ENCODE measurements around the gene UNC13A.
"Not testable (repeated sequence)": the region's sequence is repeated elsewhere in the genome, so short reads cannot be mapped to it uniquely, and the experiment has no call there.

UNC13A gene

DNA sequence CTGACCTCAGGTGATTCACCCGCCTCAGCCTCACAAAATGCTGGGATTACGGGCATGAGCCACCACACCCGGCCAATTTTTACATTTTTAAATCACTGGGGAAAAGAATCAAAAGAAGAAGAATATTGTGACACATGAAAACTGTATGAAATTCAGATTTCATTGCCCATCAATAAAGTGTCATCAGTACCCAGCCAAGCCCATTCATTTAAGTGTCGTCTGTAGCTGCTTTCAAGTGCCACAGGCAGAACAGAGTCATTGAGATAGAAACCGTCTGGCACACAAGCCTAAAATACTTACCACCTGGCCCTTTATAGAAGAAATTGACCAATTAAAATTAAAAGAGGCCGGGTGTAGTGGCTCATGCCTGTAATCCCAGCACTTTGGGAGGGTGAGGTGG is 117.4 kb downstream of the UNC13A start:
- DNase-seq (ENCODE audit: low spot score), result no peak
- in situ Hi-C loops (cut with MboI; ENCODE audit: low sequenced_read_pairs, unreplicated experiment), result no loop called here
- TF ChIP-seq, protein P1, sequence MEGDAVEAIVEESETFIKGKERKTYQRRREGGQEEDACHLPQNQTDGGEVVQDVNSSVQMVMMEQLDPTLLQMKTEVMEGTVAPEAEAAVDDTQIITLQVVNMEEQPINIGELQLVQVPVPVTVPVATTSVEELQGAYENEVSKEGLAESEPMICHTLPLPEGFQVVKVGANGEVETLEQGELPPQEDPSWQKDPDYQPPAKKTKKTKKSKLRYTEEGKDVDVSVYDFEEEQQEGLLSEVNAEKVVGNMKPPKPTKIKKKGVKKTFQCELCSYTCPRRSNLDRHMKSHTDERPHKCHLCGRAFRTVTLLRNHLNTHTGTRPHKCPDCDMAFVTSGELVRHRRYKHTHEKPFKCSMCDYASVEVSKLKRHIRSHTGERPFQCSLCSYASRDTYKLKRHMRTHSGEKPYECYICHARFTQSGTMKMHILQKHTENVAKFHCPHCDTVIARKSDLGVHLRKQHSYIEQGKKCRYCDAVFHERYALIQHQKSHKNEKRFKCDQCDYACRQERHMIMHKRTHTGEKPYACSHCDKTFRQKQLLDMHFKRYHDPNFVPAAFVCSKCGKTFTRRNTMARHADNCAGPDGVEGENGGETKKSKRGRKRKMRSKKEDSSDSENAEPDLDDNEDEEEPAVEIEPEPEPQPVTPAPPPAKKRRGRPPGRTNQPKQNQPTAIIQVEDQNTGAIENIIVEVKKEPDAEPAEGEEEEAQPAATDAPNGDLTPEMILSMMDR (IDR thresholded peaks at IDR 0.05; ENCODE audit: borderline replicate concordance, control extremely low read depth, extremely low read depth, insufficient read depth, missing control alignments), result no peak

DNA sequence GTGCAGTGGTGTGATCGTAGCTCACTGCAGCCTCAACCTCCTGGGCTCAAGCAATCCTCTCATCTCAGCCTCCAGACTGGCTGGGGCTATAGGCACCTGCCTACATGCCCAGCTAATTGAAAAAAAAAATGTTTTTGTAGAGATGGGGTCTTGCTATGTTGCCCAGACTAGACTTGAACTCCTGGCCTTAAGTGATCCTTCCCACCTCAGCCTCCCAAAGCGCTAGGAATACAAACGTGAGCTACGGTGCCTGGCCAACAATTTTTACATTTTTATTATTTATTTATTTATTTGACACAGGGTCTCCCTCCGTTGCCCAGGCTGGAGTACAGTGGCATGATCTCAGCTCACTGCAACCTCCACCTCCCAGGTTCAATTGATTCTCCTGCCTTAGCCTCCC is 117.9 kb downstream of the UNC13A start:
- in situ Hi-C loops (cut with MboI; ENCODE audit: low sequenced_read_pairs, unreplicated experiment); DNase-seq (ENCODE audit: low spot score): not testable (repeated sequence)

- no peak for DNase-seq (ENCODE audit: low spot score)
- TF ChIP-seq, protein P1 (IDR thresholded peaks at IDR 0.05; ENCODE audit: borderline replicate concordance, control extremely low read depth, extremely low read depth, insufficient read depth, missing control alignments), result no peak
- in situ Hi-C loops (cut with MboI; ENCODE audit: low sequenced_read_pairs, unreplicated experiment), result no loop called here
These were observed 120.2 kb downstream of the UNC13A start for GRCh38 chr19:17567940-17568339.

GRCh38 chr19:17565611-17566010 is 122.5 kb downstream of the UNC13A start:
- no peak for DNase-seq (ENCODE audit: low spot score)
- in situ Hi-C loops (cut with MboI; ENCODE audit: low sequenced_read_pairs, unreplicated experiment), result no loop called here
- TF ChIP-seq, protein P1 (IDR thresholded peaks at IDR 0.05; ENCODE audit: borderline replicate concordance, control extremely low read depth, extremely low read depth, insufficient read depth, missing control alignments), result no peak

DNA sequence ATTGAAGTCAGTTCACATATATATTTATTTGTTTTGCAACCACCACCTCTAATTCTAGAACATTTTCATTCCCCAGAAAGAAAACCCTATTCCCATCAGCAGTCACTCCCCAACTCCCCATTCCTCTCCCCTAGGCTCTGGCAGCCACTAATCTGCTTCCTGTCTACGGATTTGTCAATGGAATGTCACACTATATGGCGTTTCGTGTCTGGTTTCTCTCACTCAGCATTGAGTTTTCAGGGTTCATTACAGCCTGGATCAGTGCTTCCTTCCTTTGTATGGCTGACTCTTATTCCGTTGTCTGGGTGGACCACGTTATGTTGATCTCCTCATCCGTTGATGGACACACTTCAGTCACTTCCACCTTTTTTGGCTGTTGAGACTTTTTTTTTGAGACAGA is 123.4 kb downstream of the UNC13A start:
- no peak for DNase-seq (ENCODE audit: low spot score)
- TF ChIP-seq, protein P1 (IDR thresholded peaks at IDR 0.05; ENCODE audit: borderline replicate concordance, control extremely low read depth, extremely low read depth, insufficient read depth, missing control alignments), result no peak
- in situ Hi-C loops (cut with MboI; ENCODE audit: low sequenced_read_pairs, unreplicated experiment), result no loop called here

DNA sequence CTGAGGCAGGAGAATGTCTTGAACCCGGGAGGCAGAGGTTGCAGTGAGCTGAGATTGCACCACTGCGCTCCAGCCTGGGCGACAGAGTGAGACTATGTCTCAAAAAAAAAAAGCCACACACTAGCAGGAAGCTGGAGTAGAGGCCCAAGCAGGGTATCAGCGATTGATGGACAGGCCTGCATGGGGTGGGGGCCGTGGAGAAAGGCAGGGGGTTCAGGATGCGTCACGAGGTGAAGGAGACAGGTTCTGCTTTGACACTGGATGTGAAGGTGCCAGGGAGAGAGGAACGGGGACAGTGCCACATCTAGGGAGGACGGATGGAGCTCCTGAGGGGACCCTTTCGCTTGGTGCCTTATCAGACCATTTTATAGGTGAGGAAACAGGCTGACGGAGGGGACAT is 125.6 kb downstream of the UNC13A start:
- DNase-seq (ENCODE audit: low spot score), result no peak
- TF ChIP-seq, protein P1 (IDR thresholded peaks at IDR 0.05; ENCODE audit: borderline replicate concordance, control extremely low read depth, extremely low read depth, insufficient read depth, missing control alignments), result no peak
- in situ Hi-C loops (cut with MboI; ENCODE audit: low sequenced_read_pairs, unreplicated experiment), result no loop called here

- TF ChIP-seq, protein P1 (IDR thresholded peaks at IDR 0.05; ENCODE audit: borderline replicate concordance, control extremely low read depth, extremely low read depth, insufficient read depth, missing control alignments), result no peak
- no peak for DNase-seq (ENCODE audit: low spot score)
- in situ Hi-C loops (cut with MboI; ENCODE audit: low sequenced_read_pairs, unreplicated experiment), result no loop called here
These were observed 126.1 kb downstream of the UNC13A start for GRCh38 chr19:17562097-17562496.

Measured in GM13976 (cell line).